Spleen (tissue), 11 donors: ENCODE data around the gene KDM4B. TPM values are rescaled to one million over a fixed set of nuclear protein-coding genes. Genes with fewer than 3 reads are reported as not detected.

ENCODE experiments used
- DNase-seq: peaks from one replicate; pipeline ENCODE4 v3.0.0-alpha.2; 2020
- H3K27ac ChIP-seq, 8 donors: fragments of 200-600 bp; sonication (generic) in 7 of 8; 1 replicate in 4 of 8; 2 replicates in 4 of 8; pipeline versions ENCODE4 v1.5.0 to v1.8.0; 2016 to 2021; ENCODE audit warnings: inconsistent platforms in 4 of 8, mild to moderate bottlenecking in 4 of 8, moderate library complexity in 1 of 8
- H3K27me3 ChIP-seq, 7 donors: fragments of 200-600 bp; sonication (generic) in 6 of 7; replicated peaks in 1 of 7; 1 replicate in 4 of 7; 2 replicates in 3 of 7; pipeline versions ENCODE4 v1.5.0 to v1.8.0; 2016 to 2021; ENCODE audit warnings: inconsistent platforms in 3 of 7, mild to moderate bottlenecking in 1 of 7
- H3K36me3 ChIP-seq, 6 donors: fragments of 200-600 bp; sonication (generic) in 5 of 6; 1 replicate in 4 of 6; 2 replicates in 2 of 6; pipeline versions ENCODE4 v1.5.0 to v1.8.0; 2016 to 2021; ENCODE audit warnings: inconsistent platforms in 2 of 6
- H3K4me1 ChIP-seq, 6 donors: fragments of 200-600 bp; sonication (generic) in 5 of 6; 1 replicate in 3 of 6; 2 replicates in 3 of 6; pipeline versions ENCODE4 v1.5.0 to v1.8.0; 2016 to 2021; ENCODE audit warnings: inconsistent platforms in 3 of 6
- H3K4me3 ChIP-seq, 8 donors: fragments of 200-600 bp; sonication (generic) in 7 of 8; 1 replicate in 4 of 8; 2 replicates in 4 of 8; pipeline versions ENCODE4 v1.5.0 to v1.8.0; 2016 to 2021; ENCODE audit warnings: inconsistent platforms in 4 of 8, mild to moderate bottlenecking in 4 of 8, moderate library complexity in 2 of 8
- H3K9me3 ChIP-seq, 8 donors: fragments of 200-600 bp; sonication (generic) in 7 of 8; 1 replicate in 4 of 8; 2 replicates in 4 of 8; pipeline versions ENCODE4 v1.5.0 to v1.8.0; 2016 to 2021; ENCODE audit warnings: inconsistent platforms in 4 of 8
- CTCF ChIP-seq, 11 experiments: fragments of 200-600 bp in 7 of 11; fragments of 450-650 bp in 4 of 11; sonication (generic) in 4 of 11; IDR thresholded peaks in 8 of 11; conservative IDR thresholded peaks in 3 of 11; 1 replicate in 7 of 11; 2 replicates in 4 of 11; pipeline versions ENCODE4 v1.4.0 to v1.8.0; 2016 to 2021; ENCODE audit warnings: antibody characterized with exemption in 11 of 11, inconsistent platforms in 4 of 11, mild to moderate bottlenecking in 1 of 11
- POLR2A ChIP-seq, 3 donors: fragments of 450-650 bp; IDR thresholded peaks; one replicate each; pipeline ENCODE4 v1.5.1; 2017; ENCODE audit warnings: antibody characterized with exemption in 3 of 3, mild to moderate bottlenecking in 1 of 3
- POLR2AphosphoS5 ChIP-seq, 3 donors: sonication (generic); formaldehyde crosslinking; IDR thresholded peaks; one replicate each; pipeline ENCODE4 v1.5.1; 2017; ENCODE audit warnings: antibody characterized with exemption in 3 of 3
- WGBS, 5 donors: extraction: QIAGEN DNeasy Blood & Tissue Kit in 3 of 5; methylation state at CpG; one replicate each; pipeline versions ENCODE4 v1.1.5 to v1.1.7; 2013 to 2018; 5-methylcytosine and 5-hydroxymethylcytosine counted together
- intact Hi-C: fragments of 100-400 bp; cut with DNase I; formaldehyde crosslinking; loops from one replicate; pipeline ENCODE4 v1.15.0; 2023; ENCODE audit warnings: low total_unique reads
- polyA plus RNA-seq, 3 donors: library from polyadenylated mRNA; stranded (reverse); fragments of 200-250 nt; gene quantifications; one replicate each; pipeline ENCODE4 v1.2.1, GENCODE V29; 2013
- total RNA-seq, 7 donors: library from RNA; depleted of rRNA in 3 of 7; stranded (reverse); fragments of >200 nt in 3 of 7; fragmentation: NEBNext Ultra II Directional in 4 of 7; extraction: Animal tissue kit (Norgen Biotek cat#: 25700) in 4 of 7; gene quantifications; one replicate each; pipeline versions ENCODE4 v1.1.0 to v1.2.1, GENCODE V29; 2016 to 2021
- donor health status: healthy with polysubstance abuse.
- donor health status: DM: no; HTN: no; CAD: no; lungs with moderate emphysema.
- donor health status: DM: no; HTN: no; CAD: no.
- donor health status: Bipolar disorder and iron deficiency.
- donor health status: healthy.
- donor health status: DM: no; HTN: no; CAD: no.
- donor health status: DM: yes; HTN: yes; CAD: no.

KDM4B gene
- total and polyA plus RNA-seq, 10 donors: 18.3 to 80.5 (median 52.4) TPM

GRCh38 chr19:5099701-5100221, 130.8 kb downstream of the KDM4B start:
- Histone ChIP-seq H3K4me1 (peaks cover 0 to 14% (median 5%) of the 10 kb centered on the region in 6 donors), H3K4me3 (no peak overlapping the region), H3K27ac (no peak overlapping the region), H3K36me3 (peaks cover 0 to 91% (median 19%) of the 10 kb centered on the region in 6 donors), H3K9me3 (peaks cover 7 to 41% (median 29%) of the 10 kb centered on the region in 8 donors), H3K27me3 (no peaks in the 10 kb centered on the region)
- intact Hi-C loops: no loop called here
- no peak for TF ChIP-seq POLR2AphosphoS5 (IDR thresholded peaks at IDR 0.05)
- TF ChIP-seq CTCF (IDR thresholded peaks at IDR 0.05 in 8 of 11, conservative IDR thresholded peaks at IDR 0.05 in 3 of 11): no peak
- no peak for TF ChIP-seq POLR2A (IDR thresholded peaks at IDR 0.05)
- WGBS, 5 donors: 97 to 99% (median 99%) methylated on average over 5 of the region's 5 CpGs
- no peak for DNase-seq

- Histone ChIP-seq H3K27me3 (no peaks in the 10 kb centered on the region), H3K27ac (no peak overlapping the region), H3K9me3 (peaks cover 7 to 37% (median 29%) of the 10 kb centered on the region in 8 donors), H3K4me1 (peaks cover 0 to 14% (median 5%) of the 10 kb centered on the region in 6 donors), H3K36me3 (peaks cover 0 to 91% (median 26%) of the 10 kb centered on the region in 6 donors), H3K4me3 (no peak overlapping the region)
- TF ChIP-seq CTCF (IDR thresholded peaks at IDR 0.05 in 8 of 11, conservative IDR thresholded peaks at IDR 0.05 in 3 of 11): no peak
- no peak for TF ChIP-seq POLR2A (IDR thresholded peaks at IDR 0.05)
- no peak for TF ChIP-seq POLR2AphosphoS5 (IDR thresholded peaks at IDR 0.05)
- intact Hi-C loops: no loop called here
- 94 to 98% (median 95%) methylated on average over 18 of the region's 18 CpGs for WGBS, 5 donors
- no peak for DNase-seq
Measured at GRCh38 chr19:5101871-5102270, 133.0 kb downstream of the KDM4B start.

- 93 to 98% (median 94%) methylated on average over 15 to 21 of the region's 21 CpGs for WGBS, 5 donors
- Histone ChIP-seq H3K36me3 (peaks cover 0 to 91% (median 28%) of the 10 kb centered on the region in 6 donors), H3K27me3 (no peaks in the 10 kb centered on the region), H3K4me1 (peaks cover 0 to 14% (median 5%) of the 10 kb centered on the region in 6 donors), H3K4me3 (no peak overlapping the region), H3K27ac (no peak overlapping the region), H3K9me3 (peaks cover 7 to 31% (median 29%) of the 10 kb centered on the region in 8 donors)
- no peak for DNase-seq
- TF ChIP-seq CTCF (IDR thresholded peaks at IDR 0.05 in 8 of 11, conservative IDR thresholded peaks at IDR 0.05 in 3 of 11) (no peak), POLR2AphosphoS5 (IDR thresholded peaks at IDR 0.05) (no peak), POLR2A (IDR thresholded peaks at IDR 0.05) (no peak)
- intact Hi-C loops: no loop called here
Measured at GRCh38 chr19:5102520-5102919, 133.6 kb downstream of the KDM4B start.

- WGBS, 5 donors: 77 to 86% (median 83%) methylated on average over 26 to 29 of the region's 29 CpGs
- H3K4me3 ChIP-seq: no peak overlapping the region
- H3K4me1 ChIP-seq: peaks cover 0 to 14% (median 5%) of the 10 kb centered on the region in 6 donors
- DNase-seq: no peak
- no peaks in the 10 kb centered on the region for H3K27me3 ChIP-seq
- peaks cover 0 to 91% (median 30%) of the 10 kb centered on the region in 6 donors for H3K36me3 ChIP-seq
- intact Hi-C loops: no loop called here
- peaks cover 7 to 25% (median 24%) of the 10 kb centered on the region in 8 donors for H3K9me3 ChIP-seq
- peak; percentile 6 to 48 (median 21) for TF ChIP-seq POLR2AphosphoS5 (IDR thresholded peaks at IDR 0.05)
- TF ChIP-seq POLR2A (IDR thresholded peaks at IDR 0.05): no peak
- no peak for TF ChIP-seq CTCF (IDR thresholded peaks at IDR 0.05 in 8 of 11, conservative IDR thresholded peaks at IDR 0.05 in 3 of 11)
- H3K27ac ChIP-seq: no peak overlapping the region
Measured at GRCh38 chr19:5103061-5103701, 134.3 kb downstream of the KDM4B start.
